Colonic mucosa (tissue), 4 donors: ENCODE measurements around the gene OTULIN. TPM values are rescaled to one million over a fixed set of nuclear protein-coding genes. Genes with fewer than 3 reads are reported as not detected.

Experiments
- DNase-seq: peaks from one replicate; pipeline ENCODE4 v3.0.0-alpha.2; 2020
- H3K27ac ChIP-seq: fragments of 200-600 bp; one replicate; pipeline ENCODE4 v1.8.0; 2021
- H3K27me3 ChIP-seq: fragments of 200-600 bp; one replicate; pipeline ENCODE4 v1.8.0; 2021
- H3K36me3 ChIP-seq: fragments of 200-600 bp; one replicate; pipeline ENCODE4 v1.8.0; 2021
- H3K4me1 ChIP-seq: fragments of 200-600 bp; one replicate; pipeline ENCODE4 v1.8.0; 2021; ENCODE audit warnings: mild to moderate bottlenecking
- H3K4me3 ChIP-seq: fragments of 200-600 bp; one replicate; pipeline ENCODE4 v1.8.0; 2021
- H3K9ac ChIP-seq, 2 donors: one replicate each; pipeline ENCODE4 v1.7.0; 2013; ENCODE audit warnings: control low read depth in 2 of 2, low read depth in 2 of 2, low read length in 2 of 2
- H3K9me3 ChIP-seq: fragments of 200-600 bp; one replicate; pipeline ENCODE4 v1.8.0; 2021
- intact Hi-C: fragments of 100-400 bp; cut with DNase I; formaldehyde crosslinking; loops from one replicate; pipeline ENCODE4 v1.14.1; 2022
- total RNA-seq, 2 donors: library from RNA; stranded (reverse); fragmentation: NEBNext Ultra II Directional in 1 of 2; extraction: Animal tissue kit (Norgen Biotek cat#: 25700) in 1 of 2; gene quantifications; one replicate each; pipeline ENCODE4 v1.2.1, GENCODE V29; 2021
- TF ChIP-seq, protein P1 (sequence below): fragments of 200-600 bp; IDR thresholded peaks from one replicate; pipeline ENCODE4 v1.8.0; 2022; ENCODE audit warnings: antibody characterized with exemption, mild to moderate bottlenecking
- donor health status: healthy.
- donor health status: DM: no; HTN: no; CAD: no.
- donor health status: DM: no; HTN: no; CAD: no.

OTULIN gene
- total RNA-seq, 2 donors from 2014 or later: 28.8 to 32.9 TPM

- intact Hi-C loops: no loop called here
- no peak for DNase-seq
- Histone ChIP-seq H3K9me3 (no peaks in the 10 kb centered on the region), H3K9ac (no peak overlapping the region), H3K27me3 (no peaks in the 10 kb centered on the region), H3K36me3 (no peaks in the 10 kb centered on the region), H3K27ac (no peak overlapping the region), H3K4me1 (no peaks in the 10 kb centered on the region), H3K4me3 (no peak overlapping the region)
- TF ChIP-seq, protein P1, sequence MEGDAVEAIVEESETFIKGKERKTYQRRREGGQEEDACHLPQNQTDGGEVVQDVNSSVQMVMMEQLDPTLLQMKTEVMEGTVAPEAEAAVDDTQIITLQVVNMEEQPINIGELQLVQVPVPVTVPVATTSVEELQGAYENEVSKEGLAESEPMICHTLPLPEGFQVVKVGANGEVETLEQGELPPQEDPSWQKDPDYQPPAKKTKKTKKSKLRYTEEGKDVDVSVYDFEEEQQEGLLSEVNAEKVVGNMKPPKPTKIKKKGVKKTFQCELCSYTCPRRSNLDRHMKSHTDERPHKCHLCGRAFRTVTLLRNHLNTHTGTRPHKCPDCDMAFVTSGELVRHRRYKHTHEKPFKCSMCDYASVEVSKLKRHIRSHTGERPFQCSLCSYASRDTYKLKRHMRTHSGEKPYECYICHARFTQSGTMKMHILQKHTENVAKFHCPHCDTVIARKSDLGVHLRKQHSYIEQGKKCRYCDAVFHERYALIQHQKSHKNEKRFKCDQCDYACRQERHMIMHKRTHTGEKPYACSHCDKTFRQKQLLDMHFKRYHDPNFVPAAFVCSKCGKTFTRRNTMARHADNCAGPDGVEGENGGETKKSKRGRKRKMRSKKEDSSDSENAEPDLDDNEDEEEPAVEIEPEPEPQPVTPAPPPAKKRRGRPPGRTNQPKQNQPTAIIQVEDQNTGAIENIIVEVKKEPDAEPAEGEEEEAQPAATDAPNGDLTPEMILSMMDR: no peak
Observed at GRCh38 chr5:14741801-14742440, 77.4 kb downstream of the OTULIN start.

GRCh38 chr5:14742498-14742897 lies 78.0 kb downstream of the OTULIN start:
- Histone ChIP-seq H3K4me1 (no peaks in the 10 kb centered on the region), H3K9ac (no peak overlapping the region), H3K4me3 (no peak overlapping the region), H3K27me3 (no peaks in the 10 kb centered on the region), H3K36me3 (no peaks in the 10 kb centered on the region), H3K9me3 (no peaks in the 10 kb centered on the region), H3K27ac (no peak overlapping the region)
- DNase-seq: no peak
- TF ChIP-seq, protein P1: no peak
- intact Hi-C loops: no loop called here

DNA sequence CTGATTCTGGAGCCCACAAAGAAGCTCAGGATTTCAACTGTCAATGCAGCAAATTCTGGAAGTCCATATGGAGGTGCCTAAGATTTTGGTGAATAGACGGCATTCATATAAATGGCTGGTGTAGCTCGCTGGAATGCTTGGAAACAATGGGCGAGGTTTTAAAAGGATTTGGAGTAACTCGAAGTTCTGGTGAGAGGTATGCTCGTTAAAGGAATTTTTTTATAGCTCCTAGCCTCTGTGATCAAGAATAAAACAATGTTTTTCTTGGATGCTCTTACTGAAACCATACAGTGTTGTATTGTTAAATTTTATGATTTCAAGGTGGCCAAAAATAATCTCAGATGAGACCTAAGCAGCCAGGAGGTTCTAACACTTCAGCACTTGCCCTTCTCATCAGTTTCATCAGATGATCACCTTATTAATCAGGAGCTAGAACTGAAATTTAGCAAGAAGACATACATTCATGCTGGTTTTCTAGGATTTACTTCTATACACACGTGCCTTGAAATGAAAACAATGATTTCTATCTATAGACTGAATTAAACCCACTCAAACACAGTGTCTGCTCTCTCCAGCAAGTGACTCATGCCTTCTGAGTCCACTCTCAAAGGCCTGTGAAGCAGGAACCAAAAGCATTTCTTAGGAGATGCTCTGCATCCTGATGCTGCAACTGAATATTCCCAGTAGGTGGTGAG lies 79.2 kb downstream of the OTULIN start:
- Histone ChIP-seq H3K4me1 (no peaks in the 10 kb centered on the region), H3K9me3 (no peaks in the 10 kb centered on the region), H3K36me3 (no peaks in the 10 kb centered on the region), H3K9ac (no peak overlapping the region), H3K27me3 (no peaks in the 10 kb centered on the region), H3K27ac (no peak overlapping the region), H3K4me3 (no peak overlapping the region)
- TF ChIP-seq, protein P1: no peak
- intact Hi-C loops: no loop called here
- no peak for DNase-seq

DNA sequence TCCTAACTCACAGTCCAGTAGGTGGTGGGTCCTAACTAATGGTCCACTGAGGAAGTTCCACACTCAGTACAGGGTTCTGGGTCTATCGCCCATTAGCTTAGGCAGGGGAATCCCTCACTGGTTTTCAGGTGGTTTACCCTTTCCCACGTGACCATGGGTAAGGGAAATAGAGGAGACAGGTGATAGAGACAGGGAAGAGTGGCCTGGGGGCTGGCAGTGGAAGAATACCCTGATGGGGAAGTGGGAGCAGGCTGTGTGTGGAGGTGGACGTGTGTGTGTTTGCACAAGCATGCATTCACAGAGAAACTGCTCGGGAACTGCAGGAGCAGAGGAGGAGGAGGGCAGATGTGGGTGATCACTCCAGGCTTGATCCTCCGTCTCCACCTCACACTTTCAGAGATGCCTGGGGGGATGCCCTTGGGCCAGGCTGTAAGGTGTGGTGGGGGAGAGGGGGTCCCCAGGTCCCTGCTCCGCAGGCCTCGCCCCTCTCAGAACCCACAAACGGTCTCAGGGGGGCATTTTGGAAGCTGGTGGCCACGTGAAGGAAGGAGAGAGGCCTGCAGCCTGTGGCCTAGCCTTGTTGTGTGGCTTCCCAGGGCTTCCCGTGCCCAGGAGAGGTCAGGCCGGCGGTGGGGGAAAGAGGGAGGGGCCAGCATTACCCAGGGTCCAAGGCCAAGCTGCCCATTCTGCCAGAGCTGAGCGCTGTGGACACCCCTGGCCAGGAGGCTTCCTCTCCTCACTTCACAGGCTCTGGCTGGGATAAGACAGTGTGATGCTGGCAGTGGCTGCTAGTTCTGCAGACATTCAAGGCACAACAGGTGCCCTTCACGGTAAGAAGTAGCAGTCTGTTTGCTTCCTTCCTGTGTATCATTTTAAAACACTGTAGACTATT lies 80.0 kb downstream of the OTULIN start:
- intact Hi-C loops: no loop called here
- DNase-seq: no peak

DNA sequence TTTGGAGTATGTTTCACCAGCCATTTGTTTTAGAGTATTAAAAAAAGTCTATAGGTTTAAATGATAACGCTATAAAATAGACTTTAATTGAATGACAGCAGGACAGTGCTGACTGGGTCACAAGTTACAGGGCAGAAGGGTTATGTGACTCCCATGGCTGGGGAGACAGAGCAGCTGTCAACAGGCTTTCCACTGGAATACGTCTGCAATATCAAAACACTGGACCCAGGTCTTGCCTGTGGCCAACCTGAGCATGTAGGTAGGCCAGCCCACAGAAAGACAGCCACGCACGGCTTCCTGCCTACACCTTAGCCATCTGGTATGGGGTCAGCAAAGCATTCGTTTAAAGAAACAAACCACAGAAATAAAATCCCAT lies 80.7 kb downstream of the OTULIN start:
- TF ChIP-seq, protein P1: no peak
- Histone ChIP-seq H3K9me3 (no peaks in the 10 kb centered on the region), H3K27ac (no peak overlapping the region), H3K9ac (no peak overlapping the region), H3K27me3 (no peaks in the 10 kb centered on the region), H3K4me1 (no peaks in the 10 kb centered on the region), H3K36me3 (no peaks in the 10 kb centered on the region), H3K4me3 (no peak overlapping the region)
- no peak for DNase-seq
- intact Hi-C loops: no loop called here

More for the DNA sequence above, 80.0 kb downstream of the OTULIN start:
- no peaks in the 10 kb centered on the region for H3K36me3 ChIP-seq
- H3K27ac ChIP-seq: no peak overlapping the region
- no peaks in the 10 kb centered on the region for H3K4me1 ChIP-seq
- no peaks in the 10 kb centered on the region for H3K27me3 ChIP-seq
- no peak overlapping the region for H3K9ac ChIP-seq
- TF ChIP-seq, protein P1: no peak
- no peak overlapping the region for H3K4me3 ChIP-seq
- H3K9me3 ChIP-seq: no peaks in the 10 kb centered on the region
